GM12878 (cell line): ENCODE measurements around the gene MCM5. TPM values are rescaled to one million over a fixed set of nuclear protein-coding genes. Genes with fewer than 3 reads are reported as not detected.

Experiments used
- ATAC-seq: fragments of 200-7000 bp; cut with Tn5 transposase; 3 replicates; pipeline ENCODE4 v1.9.1; 2020; ENCODE audit warnings: mild to moderate bottlenecking, moderate library complexity
- BruUV-seq: library from RNA; stranded (reverse); fragments of 400-500 nt; replicated peaks from 2 replicates; lab custom pipeline; 2021; lab: Mats Ljungman, UMichigan
- CTCF ChIA-PET: fragments of 300-600 bp; sonication (Branson Sonifier 250); formaldehyde crosslinking; extraction: SDS; loops from one replicate; lab custom pipeline; 2021; ENCODE audit warnings: inconsistent platforms; lab: Yijun Ruan, JAX
- POLR2A ChIA-PET: fragments of 350-600 bp; formaldehyde crosslinking; extraction: SDS; loops from one replicate; lab custom pipeline; 2021; ENCODE audit warnings: inconsistent platforms; lab: Charles Lee
- RAD21 ChIA-PET: fragments of 300-600 bp; sonication (Branson Sonifier 250); formaldehyde crosslinking; loops from one replicate; lab custom pipeline; 2023; ENCODE audit warnings: antibody characterized with exemption; ENCODE audit not compliant: unreplicated experiment; lab: Charles Lee
- SMC1A ChIA-PET: fragments of 300-600 bp; sonication (Branson Sonifier 250); formaldehyde crosslinking; loops from one replicate; lab custom pipeline; 2023; ENCODE audit not compliant: unreplicated experiment, uncharacterized antibody; lab: Charles Lee
- DNase-seq: peaks from one replicate; pipeline ENCODE4 v3.0.0-alpha.2; 2011; ENCODE audit warnings: low read depth, low spot score
- FAIRE-seq: peaks from 3 replicates; lab custom pipeline; 2011; peaks lifted over from hg19 to GRCh38; lab: Jason Lieb, UNC
- H2AFZ ChIP-seq: 2 replicates; pipeline ENCODE4 v1.6.0; 2011; ENCODE audit warnings: low read depth, low read length, control low read depth; ENCODE audit not compliant: control insufficient read depth
- H3K27ac ChIP-seq: 2 replicates; pipeline ENCODE4 v1.5.1; 2011; ENCODE audit warnings: control low read depth; ENCODE audit not compliant: control insufficient read depth, insufficient read depth
- H3K27me3 ChIP-seq, 2 experiments: replicated peaks in 1 of 2; 2 replicates each; pipeline versions ENCODE4 v1.6.0 to v1.6.1; 2011; ENCODE audit warnings: low read length in 1 of 2; ENCODE audit not compliant: control insufficient read depth in 2 of 2, insufficient read depth in 2 of 2
- H3K36me3 ChIP-seq, 2 experiments: 2 replicates each; pipeline ENCODE4 v1.5.1; 2011; ENCODE audit warnings: low read length in 1 of 2; ENCODE audit not compliant: control insufficient read depth in 2 of 2, insufficient read depth in 2 of 2
- H3K4me1 ChIP-seq: 2 replicates; pipeline ENCODE4 v1.6.1; 2011; ENCODE audit warnings: mild to moderate bottlenecking, low read length, moderate library complexity, mixed read lengths; ENCODE audit not compliant: control insufficient read depth, insufficient read depth
- H3K4me2 ChIP-seq: 2 replicates; pipeline ENCODE4 v1.6.0; 2011; ENCODE audit warnings: control low read depth; ENCODE audit not compliant: control insufficient read depth, insufficient read depth
- H3K4me3 ChIP-seq: fragments of 200-600 bp; sonication (generic); 2 replicates; pipeline ENCODE4 v1.5.1; 2016
- H3K79me2 ChIP-seq: 2 replicates; pipeline ENCODE4 v1.6.0; 2011; ENCODE audit warnings: low read length; ENCODE audit not compliant: control insufficient read depth, insufficient read depth
- H3K9ac ChIP-seq: 2 replicates; pipeline ENCODE4 v1.8.0; 2011; ENCODE audit warnings: low read length, control low read depth, mixed read lengths; ENCODE audit not compliant: control insufficient read depth, insufficient read depth
- H3K9me3 ChIP-seq: replicated peaks from 3 replicates; pipeline ENCODE4 v1.5.1; 2011; ENCODE audit warnings: mild to moderate bottlenecking, low read length; ENCODE audit not compliant: control insufficient read depth, insufficient read depth
- H4K20me1 ChIP-seq: 2 replicates; pipeline ENCODE4 v1.6.0; 2011; ENCODE audit not compliant: control insufficient read depth, insufficient read depth
- ATF3 ChIP-seq: IDR thresholded peaks from 2 replicates; pipeline ENCODE4 v1.6.1; 2011; ENCODE audit warnings: low read depth, mild to moderate bottlenecking, low read length, moderate library complexity, borderline replicate concordance; ENCODE audit errors: extremely low read depth
- BCL11A ChIP-seq: IDR thresholded peaks from 2 replicates; pipeline ENCODE4 v1.6.1; 2011; ENCODE audit warnings: low read depth, low read length
- MTA2 ChIP-seq: fragments of 450-650 bp; IDR thresholded peaks from 2 replicates; pipeline ENCODE4 v1.6.1; 2016; ENCODE audit warnings: low read depth, mild to moderate bottlenecking, moderate library complexity
- RAD21 ChIP-seq: IDR thresholded peaks from 2 replicates; pipeline ENCODE4 v1.6.1; 2011; ENCODE audit warnings: mild to moderate bottlenecking, low read depth, low read length, moderate library complexity; ENCODE audit not compliant: insufficient read depth
- RELA ChIP-seq: fragments of 450-650 bp; IDR thresholded peaks from 2 replicates; pipeline ENCODE4 v1.8.0; 2014; ENCODE audit warnings: borderline replicate concordance; ENCODE audit not compliant: partially characterized antibody
- RFX5 ChIP-seq: IDR thresholded peaks from 2 replicates; pipeline ENCODE4 v1.6.1; 2011; ENCODE audit warnings: low read depth, low read length, improper control_type of control experiment
- SMARCA5 ChIP-seq: fragments of 450-650 bp; IDR thresholded peaks from 2 replicates; pipeline ENCODE4 v1.6.1; 2017; ENCODE audit warnings: mild to moderate bottlenecking
- TCF7 ChIP-seq: IDR thresholded peaks from 2 replicates; pipeline ENCODE4 v1.6.1; 2014; ENCODE audit warnings: antibody characterized with exemption, borderline replicate concordance
- ZBED1 ChIP-seq: IDR thresholded peaks from 2 replicates; pipeline ENCODE4 v1.6.1; 2016; ENCODE audit warnings: borderline replicate concordance
- WGBS: methylation state at CpG from one replicate; pipeline ENCODE4 v1.1.6; 2016; ENCODE audit warnings: low lambda C conversion rate; ENCODE audit not compliant: insufficient replicate concordance, insufficient coverage; ENCODE audit errors: missing lambda C conversion rate; 5-methylcytosine and 5-hydroxymethylcytosine counted together
- in situ Hi-C: fragments of 300-500 bp; cut with MboI; formaldehyde crosslinking; loops from 9 replicates; pipeline ENCODE4 v1.14.3; 2018; ENCODE audit warnings: mixed read lengths
- intact Hi-C: fragments of 100-400 bp; cut with micrococcal nuclease; formaldehyde crosslinking; loops from one replicate; pipeline ENCODE4 v1.14.2; 2022; ENCODE audit not compliant: unreplicated experiment
- polyA plus RNA-seq, 11 experiments: library from polyadenylated mRNA; depleted of rRNA in 4 of 11; unstranded in 6 of 11; stranded (reverse) in 5 of 11; fragments of >200 nt; fragmentation: Nextera tagmentation in 4 of 11; fragmentation: Illumina TruSeq in 1 of 11; extraction: Ambion mirVana in 4 of 11; extraction: Trizol in 1 of 11; gene quantifications; 1 replicate in 1 of 11; 2 replicates in 10 of 11; pipeline versions ENCODE4 v1.2.1 to v1.2.3, GENCODE V29; 2011 to 2016; ENCODE audit warnings: inconsistent platforms in 2 of 11, missing spikeins in 2 of 11, low read depth in 1 of 11
- total RNA-seq, 4 experiments: library from RNA; depleted of rRNA in 3 of 4; stranded (reverse); fragments of >200 nt in 3 of 4; fragmentation: Illumina TruSeq in 1 of 4; extraction: Trizol in 1 of 4; gene quantifications; 2 replicates each; pipeline versions ENCODE4 v1.2.1 to v1.2.3, GENCODE V29; 2013 to 2021

Gene MCM5
- total and polyA plus RNA-seq, 10 of the 15 experiments (the other 5 are each of a cell fraction or from before 2014, with no cell fraction given) = 14.1 to 360 (median 164) TPM

DNA sequence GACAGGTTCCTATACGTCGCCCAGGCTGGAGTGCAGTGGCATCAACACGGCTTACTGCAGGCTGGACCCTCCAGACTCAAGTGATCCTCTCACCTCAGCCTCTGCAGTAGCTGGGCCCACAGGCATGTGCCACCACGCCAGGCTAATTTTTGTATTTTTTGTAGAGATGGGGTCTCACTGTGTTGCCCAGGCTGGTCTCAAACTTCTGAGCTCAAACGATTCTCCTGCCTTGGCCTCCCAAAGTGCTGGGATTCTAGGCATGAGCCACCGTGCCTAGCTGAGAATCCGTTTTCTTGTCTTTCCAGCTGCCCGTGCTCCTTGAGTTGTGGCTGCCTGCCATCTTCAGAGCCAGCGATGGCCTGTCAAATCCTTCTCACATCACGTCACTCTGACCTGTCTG is 56.8 kb downstream of the MCM5 start (continued):
- no peak for TF ChIP-seq RAD21
- no peak for TF ChIP-seq ATF3
- no peak for TF ChIP-seq RFX5
- TF ChIP-seq RELA = no peak

GRCh38 chr22:35457729-35458546 is 58.0 kb downstream of the MCM5 start:
- WGBS = 48% methylated on average over 9 of the region's 9 CpGs
- no peak overlapping the region for H3K27ac ChIP-seq
- DNase-seq = no peak
- in situ Hi-C loops = no loop called here
- H3K4me2 ChIP-seq = no peak overlapping the region
- H4K20me1 ChIP-seq = no peaks in the 10 kb centered on the region
- CTCF ChIA-PET = no interaction called here
- H3K4me1 ChIP-seq = no peaks in the 10 kb centered on the region
- no peaks in the 10 kb centered on the region for H3K79me2 ChIP-seq
- no peak overlapping the region for H2AFZ ChIP-seq
- POLR2A ChIA-PET = no interaction called here
- TF ChIP-seq MTA2 = no peak
- no peak for TF ChIP-seq SMARCA5
- TF ChIP-seq TCF7 = no peak
- no peak for TF ChIP-seq BCL11A
- TF ChIP-seq ZBED1 = no peak
- H3K9me3 ChIP-seq = no peaks in the 10 kb centered on the region
- ATAC-seq = no peak
- no peak overlapping the region for H3K9ac ChIP-seq
- BruUV-seq = no TSS peak
- H3K4me3 ChIP-seq = no peak overlapping the region
- no peaks in the 10 kb centered on the region for H3K27me3 ChIP-seq
- RAD21 ChIA-PET = no interaction called here
- SMC1A ChIA-PET = no interaction called here
- no peak for FAIRE-seq
- no peaks in the 10 kb centered on the region; a peak in 1 of 4 replicates for H3K36me3 ChIP-seq
- intact Hi-C loops = no loop called here
